OCI-LY7 (cell line): ENCODE results near the gene SSNA1. TPM values are rescaled to one million over a fixed set of nuclear protein-coding genes. Genes with fewer than 3 reads are reported as not detected.

ENCODE experiments used
- BruUV-seq: library from RNA; stranded (reverse); fragments of 400-500 nt; replicated peaks from 2 replicates; lab custom pipeline; 2021; lab: Mats Ljungman, UMichigan
- CTCF ChIA-PET: fragments of 300-600 bp; sonication (Branson Sonifier 250); formaldehyde crosslinking; loops from one replicate; lab custom pipeline; 2022; ENCODE audit warnings: antibody characterized with exemption; ENCODE audit not compliant: unreplicated experiment; lab: Charles Lee
- POLR2A ChIA-PET: fragments of 300-600 bp; sonication (Branson Sonifier 250); formaldehyde crosslinking; loops from one replicate; lab custom pipeline; 2022; ENCODE audit warnings: antibody characterized with exemption; lab: Charles Lee
- DNase-seq: peaks from one replicate; pipeline ENCODE4 v3.0.0-alpha.2; 2015; ENCODE audit warnings: low spot score
- H2AFZ ChIP-seq: fragments of 200-600 bp; sonication (generic), shearing (Covaris generic); 2 replicates; pipeline ENCODE4 v1.6.1; 2014; ENCODE audit warnings: mild to moderate bottlenecking, antibody characterized with exemption, low read length, moderate library complexity
- H3K27ac ChIP-seq: fragments of 200-600 bp; sonication (generic); 2 replicates; pipeline ENCODE4 v1.5.1; 2014; ENCODE audit warnings: mixed run types, low read depth, mild to moderate bottlenecking, moderate library complexity, low read length, inconsistent platforms; ENCODE audit not compliant: poor library complexity, severe bottlenecking
- H3K36me3 ChIP-seq: fragments of 200-600 bp; sonication (generic); 2 replicates; pipeline ENCODE4 v1.6.1; 2014; ENCODE audit warnings: mild to moderate bottlenecking, antibody characterized with exemption, low read length, moderate library complexity, mixed read lengths; ENCODE audit not compliant: insufficient read depth
- H3K4me1 ChIP-seq: fragments of 200-600 bp; sonication (generic); 2 replicates; pipeline ENCODE4 v1.5.1; 2014; ENCODE audit warnings: mild to moderate bottlenecking, low read length; ENCODE audit not compliant: insufficient read depth, poor library complexity, severe bottlenecking
- H3K4me2 ChIP-seq: fragments of 200-600 bp; sonication (generic); 2 replicates; pipeline ENCODE4 v1.6.1; 2014; ENCODE audit warnings: mild to moderate bottlenecking, low read length
- H3K4me3 ChIP-seq: fragments of 200-600 bp; sonication (generic); 2 replicates; pipeline ENCODE4 v1.5.1; 2014; ENCODE audit warnings: mild to moderate bottlenecking, low read depth, low read length; ENCODE audit not compliant: poor library complexity, severe bottlenecking
- H3K79me2 ChIP-seq: fragments of 200-600 bp; sonication (generic); 2 replicates; pipeline ENCODE4 v1.6.1; 2016; ENCODE audit warnings: low read depth, mild to moderate bottlenecking, low read length, moderate library complexity, mixed read lengths; ENCODE audit not compliant: insufficient read depth
- H3K9me2 ChIP-seq: fragments of 200-600 bp; sonication (generic); 2 replicates; pipeline ENCODE4 v1.6.1; 2016; ENCODE audit warnings: mild to moderate bottlenecking, low read length, mixed read lengths; ENCODE audit not compliant: insufficient read depth
- H3K9me3 ChIP-seq: fragments of 200-600 bp; sonication (generic); 2 replicates; pipeline ENCODE4 v1.6.1; 2014; ENCODE audit warnings: mild to moderate bottlenecking, mixed run types, low read length, mixed read lengths
- H4K20me1 ChIP-seq: fragments of 200-600 bp; sonication (generic); 2 replicates; pipeline ENCODE4 v1.6.1; 2014; ENCODE audit warnings: mild to moderate bottlenecking, antibody characterized with exemption, low read length, moderate library complexity, mixed read lengths; ENCODE audit not compliant: insufficient read depth
- CTCF ChIP-seq: fragments of 200-600 bp; sonication (generic); conservative IDR thresholded peaks from 2 replicates; pipeline ENCODE4 v1.5.1; 2014; ENCODE audit warnings: mild to moderate bottlenecking, antibody characterized with exemption, low read length, moderate library complexity, mixed read lengths
- EZH2phosphoT487 ChIP-seq: fragments of 200-600 bp; sonication (generic); IDR thresholded peaks from 2 replicates; pipeline ENCODE4 v1.6.1; 2018; ENCODE audit warnings: low read depth, borderline replicate concordance, mild to moderate bottlenecking, mixed run types, antibody characterized with exemption, low read length, moderate library complexity, mixed read lengths
- intact Hi-C: fragments of 100-400 bp; cut with micrococcal nuclease; formaldehyde crosslinking; loops from one replicate; pipeline ENCODE4 v1.10.0; 2022; ENCODE audit not compliant: unreplicated experiment
- total RNA-seq, 2 experiments: library from RNA; depleted of rRNA in 1 of 2; stranded (reverse); fragments of >200 nt in 1 of 2; shearing (Covaris generic) in 1 of 2; gene quantifications; 2 replicates each; pipeline ENCODE4 v1.2.3, GENCODE V29; 2014 to 2022

Gene SSNA1
- total RNA-seq, 2 experiments from 2014 or later = 71.0 to 111 TPM

GRCh38 chr9:137217276-137218211 lies 29.1 kb downstream of the SSNA1 start:
- Histone ChIP-seq H3K4me1 (peaks cover 8% of the 10 kb centered on the region), H2AFZ (no peak overlapping the region), H4K20me1 (no peaks in the 10 kb centered on the region), H3K36me3 (peaks cover 49% of the 10 kb centered on the region; the same call in 1 of the 2 replicates), H3K79me2 (no peaks in the 10 kb centered on the region), H3K27ac (no peak overlapping the region), H3K9me3 (no peaks in the 10 kb centered on the region), H3K4me3 (no peak overlapping the region), H3K9me2 (no peaks in the 10 kb centered on the region), H3K4me2 (no peak overlapping the region)
- DNase-seq = no peak
- ChIA-PET POLR2A (no interaction called here), CTCF (no interaction called here)
- BruUV-seq = no TSS peak
- TF ChIP-seq CTCF = no peak
- TF ChIP-seq EZH2phosphoT487 = no peak
- intact Hi-C loops = no loop called here

GRCh38 chr9:137218212-137218753 lies 29.8 kb downstream of the SSNA1 start:
- TF ChIP-seq EZH2phosphoT487 = no peak
- TF ChIP-seq CTCF = no peak
- H3K36me3 ChIP-seq = peaks cover 49% of the 10 kb centered on the region; the same call in 1 of the 2 replicates
- intact Hi-C loops = no loop called here
- H3K27ac ChIP-seq = no peak overlapping the region
- H4K20me1 ChIP-seq = no peaks in the 10 kb centered on the region
- H3K9me2 ChIP-seq = no peaks in the 10 kb centered on the region
- H3K4me3 ChIP-seq = no peak overlapping the region
- H3K79me2 ChIP-seq = no peaks in the 10 kb centered on the region
- no TSS peak for BruUV-seq
- no peak overlapping the region for H2AFZ ChIP-seq
- peaks cover 15% of the 10 kb centered on the region for H3K4me1 ChIP-seq
- no peak for DNase-seq
- ChIA-PET CTCF (no interaction called here), POLR2A (no interaction called here)
- H3K9me3 ChIP-seq = no peaks in the 10 kb centered on the region
- no peak overlapping the region for H3K4me2 ChIP-seq
